HCT116 (cell line): ENCODE results near the gene STK31. TPM values are rescaled to one million over a fixed set of nuclear protein-coding genes. Genes with fewer than 3 reads are reported as not detected.

Source experiments
- ATAC-seq: fragments of 200-7000 bp; cut with Tn5 transposase; 2 replicates; pipeline ENCODE4 v1.9.1; 2020; ENCODE audit warnings: mild to moderate bottlenecking, moderate library complexity
- BruUV-seq: library from RNA; stranded (reverse); fragments of 400-500 nt; replicated peaks from 2 replicates; lab custom pipeline; 2021; lab: Mats Ljungman, UMichigan
- CTCF ChIA-PET: fragments of 300-600 bp; sonication (Branson Sonifier 250); formaldehyde crosslinking; loops from one replicate; lab custom pipeline; 2021; ENCODE audit warnings: antibody characterized with exemption; lab: Charles Lee
- POLR2A ChIA-PET: fragments of 300-600, 350-600 bp; sonication (Branson Sonifier 250); formaldehyde crosslinking; loops from one replicate; lab custom pipeline; 2021; ENCODE audit warnings: antibody characterized with exemption; lab: Charles Lee
- RAD21 ChIA-PET, 2 experiments: fragments of 300-600 bp; sonication (Branson Sonifier 250); formaldehyde crosslinking; loops; one replicate each; lab custom pipeline; 2023; ENCODE audit warnings: low total read pairs in 2 of 2; ENCODE audit not compliant: uncharacterized antibody in 2 of 2, unreplicated experiment in 2 of 2, low non-redundant PET in 1 of 2; lab: Charles Lee
- DNase-seq: peaks from one replicate; pipeline ENCODE4 v3.0.0-alpha.2; 2010; ENCODE audit warnings: low read depth, low spot score
- H2AFZ ChIP-seq: fragments of 200-600 bp; shearing (Covaris generic), sonication (generic); 2 replicates; pipeline ENCODE4 v1.6.1; 2017; ENCODE audit warnings: low read depth, mixed run types, mixed read lengths, antibody characterized with exemption, low read length; ENCODE audit not compliant: poor library complexity, severe bottlenecking
- H3K27ac ChIP-seq: 2 replicates; pipeline ENCODE4 v1.5.1; 2012; ENCODE audit warnings: low read depth, low read length
- H3K27me3 ChIP-seq: fragments of 200-600 bp; sonication (generic); 2 replicates; pipeline ENCODE4 v1.6.1; 2016; ENCODE audit warnings: mixed run types, low read length, mixed read lengths; ENCODE audit not compliant: insufficient read depth
- H3K36me3 ChIP-seq, 2 experiments: fragments of 200-500 bp in 1 of 2; fragments of 200-600 bp in 1 of 2; sonication (Bioruptor generic) in 1 of 2; sonication (generic) in 1 of 2; 2 replicates each; pipeline versions ENCODE4 v1.5.1 to v1.6.1; 2014 to 2016; ENCODE audit warnings: low read length in 2 of 2, inconsistent platforms in 1 of 2, mixed read lengths in 1 of 2, mixed run types in 1 of 2; ENCODE audit not compliant: insufficient read depth in 2 of 2, control insufficient read depth in 1 of 2
- H3K4me1 ChIP-seq, 2 experiments: fragments of 200-600 bp in 1 of 2; sonication (generic) in 1 of 2; 2 replicates each; pipeline versions ENCODE4 v1.5.1 to v1.6.1; 2012 to 2017; ENCODE audit warnings: low read length in 2 of 2, inconsistent platforms in 1 of 2, mild to moderate bottlenecking in 1 of 2, mixed read lengths in 1 of 2, mixed run types in 1 of 2, moderate library complexity in 1 of 2; ENCODE audit not compliant: insufficient read depth in 2 of 2, control insufficient read depth in 1 of 2
- H3K4me2 ChIP-seq: fragments of 200-600 bp; sonication (generic); 2 replicates; pipeline ENCODE4 v1.6.1; 2017; ENCODE audit warnings: mixed run types, low read length, mixed read lengths
- H3K4me3 ChIP-seq, 2 experiments: fragments of 200-600 bp in 1 of 2; sonication (generic) in 1 of 2; replicated peaks in 1 of 2; 2 replicates each; pipeline ENCODE4 v1.5.1; 2011 to 2016; ENCODE audit warnings: low read length in 2 of 2, control low read depth in 1 of 2, low read depth in 1 of 2, mild to moderate bottlenecking in 1 of 2, mixed read lengths in 1 of 2, mixed run types in 1 of 2
- H3K79me2 ChIP-seq: fragments of 200-600 bp; sonication (generic); 2 replicates; pipeline ENCODE4 v1.6.1; 2017; ENCODE audit warnings: mild to moderate bottlenecking, mixed run types, low read length, moderate library complexity, mixed read lengths; ENCODE audit not compliant: insufficient read depth
- H3K9ac ChIP-seq: fragments of 200-600 bp; sonication (generic); 2 replicates; pipeline ENCODE4 v1.6.1; 2016; ENCODE audit warnings: low read length, mixed read lengths
- H3K9me2 ChIP-seq: fragments of 200-600 bp; sonication (generic), shearing (Covaris generic); 2 replicates; pipeline ENCODE4 v1.6.1; 2017; ENCODE audit warnings: mixed run types, mild to moderate bottlenecking, moderate library complexity; ENCODE audit not compliant: insufficient read depth
- H3K9me3 ChIP-seq, 2 experiments: fragments of 200-500 bp in 1 of 2; fragments of 200-600 bp in 1 of 2; sonication (Bioruptor generic) in 1 of 2; sonication (generic) in 1 of 2; 2 replicates each; pipeline ENCODE4 v1.6.1; 2014 to 2017; ENCODE audit warnings: low read length in 2 of 2, mixed read lengths in 2 of 2, inconsistent platforms in 1 of 2, low read depth in 1 of 2, mild to moderate bottlenecking in 1 of 2, mixed run types in 1 of 2, moderate library complexity in 1 of 2; ENCODE audit not compliant: control insufficient read depth in 1 of 2, insufficient read depth in 1 of 2
- H4K20me1 ChIP-seq: fragments of 200-600 bp; sonication (generic), shearing (Covaris generic); 2 replicates; pipeline ENCODE4 v1.6.1; 2017; ENCODE audit warnings: mixed run types, mild to moderate bottlenecking, moderate library complexity; ENCODE audit not compliant: insufficient read depth
- ATF3 ChIP-seq: IDR thresholded peaks from 2 replicates; pipeline ENCODE4 v1.6.1; 2012
- CBX3 ChIP-seq: IDR thresholded peaks from 2 replicates; pipeline ENCODE4 v1.6.1; 2012; ENCODE audit warnings: low read depth
- CTCF ChIP-seq, 3 experiments: fragments of 200-600 bp in 1 of 3; sonication (generic) in 1 of 3; IDR thresholded peaks in 2 of 3; conservative IDR thresholded peaks in 1 of 3; 2 replicates each; pipeline ENCODE4 v1.5.1; 2012 to 2017; ENCODE audit warnings: low read depth in 2 of 3, low read length in 2 of 3, antibody characterized with exemption in 1 of 3, borderline replicate concordance in 1 of 3, control low read depth in 1 of 3, mild to moderate bottlenecking in 1 of 3, mixed read lengths in 1 of 3, mixed run types in 1 of 3, moderate library complexity in 1 of 3; ENCODE audit not compliant: insufficient read depth in 1 of 3
- EZH2 ChIP-seq: fragments of 200-600 bp; sonication (generic); IDR thresholded peaks from 2 replicates; pipeline ENCODE4 v1.6.1; 2017; ENCODE audit warnings: antibody characterized with exemption, mixed run types
- EZH2phosphoT487 ChIP-seq: fragments of 200-600 bp; IDR thresholded peaks from 2 replicates; pipeline ENCODE4 v1.6.1; 2018; ENCODE audit warnings: antibody characterized with exemption, borderline replicate concordance
- JUND ChIP-seq: IDR thresholded peaks from 2 replicates; pipeline ENCODE4 v1.6.1; 2012
- MAX ChIP-seq: IDR thresholded peaks from 2 replicates; pipeline ENCODE4 v1.6.1; 2012
- POLR2A ChIP-seq: IDR thresholded peaks from 2 replicates; pipeline ENCODE4 v1.7.0; 2011; ENCODE audit warnings: borderline replicate concordance; ENCODE audit not compliant: insufficient read depth, insufficient read length; ENCODE audit errors: extremely low read depth
- RAD21 ChIP-seq: IDR thresholded peaks from 2 replicates; pipeline ENCODE4 v1.6.1; 2012; ENCODE audit warnings: low read depth, mild to moderate bottlenecking
- SRF ChIP-seq: IDR thresholded peaks from 2 replicates; pipeline ENCODE4 v1.6.1; 2012; ENCODE audit warnings: low read depth
- YY1 ChIP-seq: IDR thresholded peaks from 2 replicates; pipeline ENCODE4 v1.6.1; 2011; ENCODE audit warnings: low read length, low read depth, moderate library complexity, mild to moderate bottlenecking; ENCODE audit not compliant: insufficient replicate concordance; ENCODE audit errors: extremely low read depth
- ZNF274 ChIP-seq: fragments of 200-500 bp; sonication (Bioruptor generic); IDR thresholded peaks from 2 replicates; pipeline ENCODE4 v1.6.1; 2014; ENCODE audit warnings: mild to moderate bottlenecking, low read depth, low read length, inconsistent platforms
- intact Hi-C: fragments of 100-400 bp; cut with micrococcal nuclease; formaldehyde crosslinking; loops from 2 replicates; pipeline ENCODE4 v1.10.0; 2022
- total RNA-seq: library from RNA; stranded (reverse); gene quantifications from one replicate; pipeline ENCODE4 v1.2.1, GENCODE V29; 2021; ENCODE audit not compliant: unreplicated experiment

Gene STK31
- total RNA-seq, 1 experiment from 2014 or later, result not detected

- Histone ChIP-seq H3K79me2 (no peaks in the 10 kb centered on the region), H3K36me3 (no peaks in the 10 kb centered on the region), H3K9ac (no peak overlapping the region), H2AFZ (no peak overlapping the region), H3K9me3 (no peaks in the 10 kb centered on the region; a peak in 1 of 4 replicates), H3K4me2 (no peak overlapping the region), H3K9me2 (no peaks in the 10 kb centered on the region; the same call in 1 of the 2 replicates), H3K4me1 (no peaks in the 10 kb centered on the region), H4K20me1 (no peaks in the 10 kb centered on the region), H3K4me3 (no peak overlapping the region), H3K27me3 (no peaks in the 10 kb centered on the region), H3K27ac (no peak overlapping the region)
- ChIA-PET RAD21 (no interaction called here), POLR2A (no interaction called here), CTCF (no interaction called here)
- DNase-seq (no peak), ATAC-seq (no peak)
- BruUV-seq, result no TSS peak
- intact Hi-C loops, result no loop called here
- TF ChIP-seq ATF3 (no peak), ZNF274 (no peak), EZH2phosphoT487 (no peak), JUND (no peak), EZH2 (no peak), POLR2A (no peak), MAX (no peak), CTCF (IDR thresholded peaks at IDR 0.05 in 2 of 3, conservative IDR thresholded peaks at IDR 0.05 in 1 of 3; ENCODE audit: borderline replicate concordance in 1 of 3, insufficient read depth in 1 of 3, low read depth in 2 of 3, low read length in 2 of 3) (no peak), RAD21 (no peak), SRF (no peak), CBX3 (no peak), YY1 (no peak)
These were observed 47.7 kb upstream of the STK31 start for GRCh38 chr7:23662124-23662983.
